ENCODE data around the gene CNN2. TPM values are rescaled to one million over a fixed set of nuclear protein-coding genes. Genes with fewer than 3 reads are reported as not detected.

CNN2 gene
- total and polyA plus RNA-seq, 2 of the 13 experiments (the other 11 are each of a cell fraction or from before 2014, with no cell fraction given), result 63.6 to 70.0 TPM

GRCh38 chr19:996051-996838 lies 30.2 kb upstream of the CNN2 start (continued):
- TF ChIP-seq USF2 (IDR thresholded peaks at IDR 0.05; ENCODE audit: low read depth, low read length), result no peak
- TF ChIP-seq USF2 (CRISPR knock-in tag; IDR thresholded peaks at IDR 0.05; ENCODE audit: borderline replicate concordance), result no peak; the same call in 1 of the 2 replicates
- no peak for TF ChIP-seq MAFG (CRISPR knock-in tag; IDR thresholded peaks at IDR 0.05)
- no peak for TF ChIP-seq CENPT (CRISPR knock-in tag; IDR thresholded peaks at IDR 0.05; ENCODE audit: low read depth)
- TF ChIP-seq ZNF34 (CRISPR knock-in tag; IDR thresholded peaks at IDR 0.05; ENCODE audit: borderline replicate concordance), result no peak
- TF ChIP-seq POLR2AphosphoS5 (IDR thresholded peaks at IDR 0.05; ENCODE audit: low read depth, low read length), result no peak; the same call in 1 of the 2 replicates
- peak; percentile 33; the same call in 1 of the 2 replicates for TF ChIP-seq ARID4A (CRISPR knock-in tag; IDR thresholded peaks at IDR 0.05; ENCODE audit: borderline replicate concordance)
- TF ChIP-seq TFAP4 (IDR thresholded peaks at IDR 0.05; ENCODE audit: borderline replicate concordance, low read depth), result no peak
- no peak for TF ChIP-seq HNRNPLL (IDR thresholded peaks at IDR 0.05; ENCODE audit: low read depth, low read length, poor library complexity, severe bottlenecking)
- TF ChIP-seq, protein P1, sequence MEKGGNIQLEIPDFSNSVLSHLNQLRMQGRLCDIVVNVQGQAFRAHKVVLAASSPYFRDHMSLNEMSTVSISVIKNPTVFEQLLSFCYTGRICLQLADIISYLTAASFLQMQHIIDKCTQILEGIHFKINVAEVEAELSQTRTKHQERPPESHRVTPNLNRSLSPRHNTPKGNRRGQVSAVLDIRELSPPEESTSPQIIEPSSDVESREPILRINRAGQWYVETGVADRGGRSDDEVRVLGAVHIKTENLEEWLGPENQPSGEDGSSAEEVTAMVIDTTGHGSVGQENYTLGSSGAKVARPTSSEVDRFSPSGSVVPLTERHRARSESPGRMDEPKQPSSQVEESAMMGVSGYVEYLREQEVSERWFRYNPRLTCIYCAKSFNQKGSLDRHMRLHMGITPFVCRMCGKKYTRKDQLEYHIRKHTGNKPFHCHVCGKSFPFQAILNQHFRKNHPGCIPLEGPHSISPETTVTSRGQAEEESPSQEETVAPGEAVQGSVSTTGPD (CRISPR knock-in tag; IDR thresholded peaks at IDR 0.05), result no peak
- no peak for TF ChIP-seq HNRNPUL1 (IDR thresholded peaks at IDR 0.05; ENCODE audit: low read depth, low read length)
- TF ChIP-seq, protein P2, sequence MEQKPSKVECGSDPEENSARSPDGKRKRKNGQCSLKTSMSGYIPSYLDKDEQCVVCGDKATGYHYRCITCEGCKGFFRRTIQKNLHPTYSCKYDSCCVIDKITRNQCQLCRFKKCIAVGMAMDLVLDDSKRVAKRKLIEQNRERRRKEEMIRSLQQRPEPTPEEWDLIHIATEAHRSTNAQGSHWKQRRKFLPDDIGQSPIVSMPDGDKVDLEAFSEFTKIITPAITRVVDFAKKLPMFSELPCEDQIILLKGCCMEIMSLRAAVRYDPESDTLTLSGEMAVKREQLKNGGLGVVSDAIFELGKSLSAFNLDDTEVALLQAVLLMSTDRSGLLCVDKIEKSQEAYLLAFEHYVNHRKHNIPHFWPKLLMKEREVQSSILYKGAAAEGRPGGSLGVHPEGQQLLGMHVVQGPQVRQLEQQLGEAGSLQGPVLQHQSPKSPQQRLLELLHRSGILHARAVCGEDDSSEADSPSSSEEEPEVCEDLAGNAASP (CRISPR knock-in tag; IDR thresholded peaks at IDR 0.05; ENCODE audit: borderline replicate concordance), result 0 out of 2 replicates have a peak, but pooled peaks have one; percentile 4
- TF ChIP-seq TIGD3 (CRISPR knock-in tag; IDR thresholded peaks at IDR 0.05; ENCODE audit: borderline replicate concordance), result no peak
- TF ChIP-seq RBFOX2 (IDR thresholded peaks at IDR 0.05; ENCODE audit: low read depth, low read length), result peak; percentile 57; the same call in 1 of the 2 replicates
- TF ChIP-seq ZNF580 (CRISPR knock-in tag; IDR thresholded peaks at IDR 0.05; ENCODE audit: borderline replicate concordance, low read depth), result no peak

Measured in HepG2 (cell line).